ENCODE results near the gene NUP58.
A peak's percentile ranks its signal among the peaks of the same experiment; 100 is the strongest.
"Not testable (repeated sequence)": the region's sequence is repeated elsewhere in the genome, so short reads cannot be mapped to it uniquely, and the experiment has no call there.

The NUP58 gene

GRCh38 chr13:25295228-25295627 is 6.2 kb upstream of the NUP58 start:
- in situ Hi-C loops (cut with HindIII; ENCODE audit: low pct_ligation_motif_present, low pct_unique_long_range_greater_than_20kb, low sequenced_read_pairs): no loop called here

GRCh38 chr13:25295701-25296100 is 5.7 kb upstream of the NUP58 start:
- in situ Hi-C loops (cut with HindIII; ENCODE audit: low pct_ligation_motif_present, low pct_unique_long_range_greater_than_20kb, low sequenced_read_pairs): no loop called here
- DNase-seq: no peak

More at GRCh38 chr13:25295228-25295627, 6.2 kb upstream of the NUP58 start:
- DNase-seq: no peak

GRCh38 chr13:25300861-25301346 is 521 bp upstream of the NUP58 start:
- in situ Hi-C loops (cut with HindIII; ENCODE audit: low pct_ligation_motif_present, low pct_unique_long_range_greater_than_20kb, low sequenced_read_pairs): no loop called here
- DNase-seq: no peak

GRCh38 chr13:25302121-25302520 is 696 bp downstream of the NUP58 start:
- in situ Hi-C loops (cut with HindIII; ENCODE audit: low pct_ligation_motif_present, low pct_unique_long_range_greater_than_20kb, low sequenced_read_pairs): no loop called here
- no peak for DNase-seq

- in situ Hi-C loops (cut with HindIII; ENCODE audit: low pct_ligation_motif_present, low pct_unique_long_range_greater_than_20kb, low sequenced_read_pairs): no loop called here
- DNase-seq: no peak
Measured at GRCh38 chr13:25306671-25307464, 5.4 kb downstream of the NUP58 start.

- in situ Hi-C loops (cut with HindIII; ENCODE audit: low pct_ligation_motif_present, low pct_unique_long_range_greater_than_20kb, low sequenced_read_pairs): no loop called here
- DNase-seq: no peak
Measured at GRCh38 chr13:25310891-25311290, 9.5 kb downstream of the NUP58 start.

GRCh38 chr13:25318946-25319345 is 17.5 kb downstream of the NUP58 start:
- in situ Hi-C loops (cut with HindIII; ENCODE audit: low pct_ligation_motif_present, low pct_unique_long_range_greater_than_20kb, low sequenced_read_pairs): not testable (repeated sequence)
- peak; percentile 28 for DNase-seq

- in situ Hi-C loops (cut with HindIII; ENCODE audit: low pct_ligation_motif_present, low pct_unique_long_range_greater_than_20kb, low sequenced_read_pairs): no loop called here
- DNase-seq: no peak
Measured at GRCh38 chr13:25319771-25320170, 18.3 kb downstream of the NUP58 start.

GRCh38 chr13:25324100-25324499 is 22.7 kb downstream of the NUP58 start:
- in situ Hi-C loops (cut with HindIII; ENCODE audit: low pct_ligation_motif_present, low pct_unique_long_range_greater_than_20kb, low sequenced_read_pairs): no loop called here
- no peak for DNase-seq

GRCh38 chr13:25329706-25330105 is 28.3 kb downstream of the NUP58 start:
- in situ Hi-C loops (cut with HindIII; ENCODE audit: low pct_ligation_motif_present, low pct_unique_long_range_greater_than_20kb, low sequenced_read_pairs): no loop called here
- no peak for DNase-seq

GRCh38 chr13:25330541-25330940 is 29.1 kb downstream of the NUP58 start:
- DNase-seq: no peak
- in situ Hi-C loops (cut with HindIII; ENCODE audit: low pct_ligation_motif_present, low pct_unique_long_range_greater_than_20kb, low sequenced_read_pairs): no loop called here

GRCh38 chr13:25335856-25336255 is 34.4 kb downstream of the NUP58 start:
- DNase-seq: no peak
- in situ Hi-C loops (cut with HindIII; ENCODE audit: low pct_ligation_motif_present, low pct_unique_long_range_greater_than_20kb, low sequenced_read_pairs): no loop called here

GRCh38 chr13:25345576-25345975 is 44.2 kb downstream of the NUP58 start:
- no peak for DNase-seq
- in situ Hi-C loops (cut with HindIII; ENCODE audit: low pct_ligation_motif_present, low pct_unique_long_range_greater_than_20kb, low sequenced_read_pairs): no loop called here

GRCh38 chr13:25347151-25347550 is 45.7 kb downstream of the NUP58 start:
- DNase-seq: no peak
- in situ Hi-C loops (cut with HindIII; ENCODE audit: low pct_ligation_motif_present, low pct_unique_long_range_greater_than_20kb, low sequenced_read_pairs): no loop called here

- in situ Hi-C loops (cut with HindIII; ENCODE audit: low pct_ligation_motif_present, low pct_unique_long_range_greater_than_20kb, low sequenced_read_pairs): no loop called here
Measured at GRCh38 chr13:25351404-25351803, 50.0 kb downstream of the NUP58 start.

GRCh38 chr13:25352230-25352629 is 50.8 kb downstream of the NUP58 start:
- DNase-seq: no peak

More at GRCh38 chr13:25351404-25351803, 50.0 kb downstream of the NUP58 start:
- DNase-seq: no peak

GRCh38 chr13:25352806-25353205 is 51.4 kb downstream of the NUP58 start:
- DNase-seq: no peak
- in situ Hi-C loops (cut with HindIII; ENCODE audit: low pct_ligation_motif_present, low pct_unique_long_range_greater_than_20kb, low sequenced_read_pairs): no loop called here

More at GRCh38 chr13:25352230-25352629, 50.8 kb downstream of the NUP58 start:
- in situ Hi-C loops (cut with HindIII; ENCODE audit: low pct_ligation_motif_present, low pct_unique_long_range_greater_than_20kb, low sequenced_read_pairs): no loop called here

GRCh38 chr13:25353344-25353743 is 51.9 kb downstream of the NUP58 start:
- in situ Hi-C loops (cut with HindIII; ENCODE audit: low pct_ligation_motif_present, low pct_unique_long_range_greater_than_20kb, low sequenced_read_pairs): no loop called here

GRCh38 chr13:25354377-25354776 is 53.0 kb downstream of the NUP58 start:
- no peak for DNase-seq
- in situ Hi-C loops (cut with HindIII; ENCODE audit: low pct_ligation_motif_present, low pct_unique_long_range_greater_than_20kb, low sequenced_read_pairs): no loop called here

More at GRCh38 chr13:25353344-25353743, 51.9 kb downstream of the NUP58 start:
- DNase-seq: no peak

GRCh38 chr13:25360443-25360842 is 59.0 kb downstream of the NUP58 start:
- in situ Hi-C loops (cut with HindIII; ENCODE audit: low pct_ligation_motif_present, low pct_unique_long_range_greater_than_20kb, low sequenced_read_pairs); DNase-seq: not testable (repeated sequence)

All from ACHN (cell line).